ENCODE data around the gene MGAT4A. TPM values are rescaled to one million over a fixed set of nuclear protein-coding genes. Genes with fewer than 3 reads are reported as not detected.

MGAT4A gene
- total RNA-seq, 1 donor from 2014 or later: 1.7 TPM

DNA sequence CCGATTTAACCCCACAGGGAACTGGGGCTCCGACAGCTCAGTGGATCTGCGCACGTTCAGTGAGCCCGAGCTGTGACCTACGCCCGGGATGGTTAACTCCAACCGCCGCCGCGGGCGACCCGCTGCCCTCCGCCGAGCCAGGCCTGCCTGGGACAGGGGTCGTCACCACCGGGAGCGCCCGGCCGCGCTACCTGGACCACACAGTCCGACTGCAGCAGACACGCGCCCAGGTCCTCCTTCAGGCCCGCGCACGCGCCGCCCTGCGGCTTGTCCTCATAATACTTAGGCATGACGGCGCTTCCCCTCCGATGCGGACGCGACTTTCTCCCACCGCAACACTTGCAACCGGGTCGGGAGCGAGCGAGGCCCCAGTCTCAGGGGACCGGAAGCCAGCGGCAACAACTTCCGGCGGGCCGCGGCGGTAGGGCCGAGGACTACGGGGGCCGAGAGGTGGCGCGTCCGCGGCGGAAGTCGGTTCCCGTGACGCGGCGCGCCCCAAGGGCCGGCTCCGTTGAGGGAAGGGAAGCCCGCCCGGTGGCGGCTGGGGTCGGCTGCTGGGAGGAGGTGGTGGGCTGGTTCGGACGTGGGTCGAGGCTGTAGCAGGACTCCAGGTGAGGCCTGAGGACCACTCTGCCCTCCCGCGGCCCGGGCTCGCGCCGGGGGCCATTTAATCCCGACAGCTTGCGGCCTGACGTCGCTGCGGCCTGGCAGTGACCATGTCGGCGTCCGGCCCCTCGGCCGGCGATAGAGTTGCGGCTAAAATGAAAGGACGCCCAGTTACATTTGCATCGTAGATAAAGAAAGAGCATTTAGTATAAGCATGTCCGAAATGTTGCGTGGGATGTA lies 122.6 kb downstream of the MGAT4A start, which contains the start of the genes COA5 and UNC50:
Gene COA5 (minus strand): TSS at position 397 of the 846 bp plus-strand sequence. CDS start 107 bp downstream, at position 290.
Gene UNC50 (plus strand): TSS at position 474 of the 846 bp plus-strand sequence. CDS start 1,171 bp downstream, outside the sequence.
- peak; percentile 90 for DNase-seq (ENCODE audit: low read depth)
- Mint-ChIP-seq H3K4me3 (ENCODE audit: unreplicated experiment) (peak within 1 kb of the TSS; percentile 90), H3K27me3 (ENCODE audit: low read depth, unreplicated experiment) (no peaks in the 10 kb centered on the region), H3K27ac (ENCODE audit: unreplicated experiment) (peak within 1 kb of the TSS; percentile 93), H3K36me3 (ENCODE audit: low read depth, unreplicated experiment) (peaks cover 4% of the 10 kb centered on the region), H3K4me1 (ENCODE audit: low read depth, unreplicated experiment) (peaks cover 29% of the 10 kb centered on the region), H3K9me3 (ENCODE audit: unreplicated experiment) (no peaks in the 10 kb centered on the region)
- FAIRE-seq: no peak
- TF ChIP-seq EZH2 (IDR thresholded peaks at IDR 0.05; ENCODE audit: insufficient read depth, low read length): no peak
- TF ChIP-seq, protein P1, sequence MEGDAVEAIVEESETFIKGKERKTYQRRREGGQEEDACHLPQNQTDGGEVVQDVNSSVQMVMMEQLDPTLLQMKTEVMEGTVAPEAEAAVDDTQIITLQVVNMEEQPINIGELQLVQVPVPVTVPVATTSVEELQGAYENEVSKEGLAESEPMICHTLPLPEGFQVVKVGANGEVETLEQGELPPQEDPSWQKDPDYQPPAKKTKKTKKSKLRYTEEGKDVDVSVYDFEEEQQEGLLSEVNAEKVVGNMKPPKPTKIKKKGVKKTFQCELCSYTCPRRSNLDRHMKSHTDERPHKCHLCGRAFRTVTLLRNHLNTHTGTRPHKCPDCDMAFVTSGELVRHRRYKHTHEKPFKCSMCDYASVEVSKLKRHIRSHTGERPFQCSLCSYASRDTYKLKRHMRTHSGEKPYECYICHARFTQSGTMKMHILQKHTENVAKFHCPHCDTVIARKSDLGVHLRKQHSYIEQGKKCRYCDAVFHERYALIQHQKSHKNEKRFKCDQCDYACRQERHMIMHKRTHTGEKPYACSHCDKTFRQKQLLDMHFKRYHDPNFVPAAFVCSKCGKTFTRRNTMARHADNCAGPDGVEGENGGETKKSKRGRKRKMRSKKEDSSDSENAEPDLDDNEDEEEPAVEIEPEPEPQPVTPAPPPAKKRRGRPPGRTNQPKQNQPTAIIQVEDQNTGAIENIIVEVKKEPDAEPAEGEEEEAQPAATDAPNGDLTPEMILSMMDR (IDR thresholded peaks at IDR 0.05; ENCODE audit: insufficient read depth, low read depth, low read length): no peak
- Histone ChIP-seq H3K4me2 (ENCODE audit: low read length) (peak within 1 kb of the TSS; percentile 89), H3K9me3 (ENCODE audit: insufficient read depth, low read depth, low read length) (no peaks in the 10 kb centered on the region), H3K27ac (ENCODE audit: low read depth, low read length) (peak within 1 kb of the TSS; percentile 97), H2AFZ (ENCODE audit: low read depth, low read length) (peak within 1 kb of the TSS; percentile 95), H3K9ac (ENCODE audit: low read length) (peak within 1 kb of the TSS; percentile 96), H3K4me1 (ENCODE audit: insufficient read depth, low read length) (peaks cover 24% of the 10 kb centered on the region), H3K36me3 (ENCODE audit: insufficient read depth, low read length) (peaks cover 9% of the 10 kb centered on the region), H3K79me2 (ENCODE audit: insufficient read depth, low read length) (peaks cover 73% of the 10 kb centered on the region), H3K27me3 (ENCODE audit: insufficient read depth, low read length) (no peaks in the 10 kb centered on the region), H4K20me1 (ENCODE audit: insufficient read depth, low read length) (peaks cover 19% of the 10 kb centered on the region), H3K4me3 (ENCODE audit: insufficient read depth, low read depth, low read length) (peak within 1 kb of the TSS; percentile 92)

DNA sequence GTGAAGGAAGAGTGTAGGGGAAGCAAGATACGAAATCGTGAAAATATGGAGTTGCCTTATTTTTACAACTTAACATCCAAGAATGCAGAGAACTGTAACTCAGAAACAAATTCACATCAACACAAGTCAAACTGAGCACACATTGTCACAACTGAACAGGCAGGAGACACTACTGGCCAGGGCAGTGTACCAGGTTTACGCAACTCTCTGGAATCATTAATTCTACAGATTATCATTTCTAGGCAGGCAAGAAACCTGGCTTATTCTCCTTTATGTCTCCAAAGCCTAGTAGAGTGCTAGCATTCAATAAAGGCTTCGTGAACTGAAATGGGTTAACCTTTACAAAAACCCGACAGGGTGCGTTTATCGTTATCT lies 123.2 kb downstream of the MGAT4A start:
- DNase-seq (ENCODE audit: low read depth) (no peak), FAIRE-seq (no peak)
- no peaks in the 10 kb centered on the region for H3K27me3 ChIP-seq (ENCODE audit: insufficient read depth, low read length)
- peaks cover 9% of the 10 kb centered on the region for H3K36me3 ChIP-seq (ENCODE audit: insufficient read depth, low read length)
- Mint-ChIP-seq H3K27me3 (ENCODE audit: low read depth, unreplicated experiment) (no peaks in the 10 kb centered on the region), H3K36me3 (ENCODE audit: low read depth, unreplicated experiment) (peaks cover 4% of the 10 kb centered on the region), H3K4me1 (ENCODE audit: low read depth, unreplicated experiment) (peaks cover 29% of the 10 kb centered on the region), H3K4me3 (ENCODE audit: unreplicated experiment) (peak overlapping the region; percentile 90), H3K27ac (ENCODE audit: unreplicated experiment) (peak overlapping the region; percentile 21), H3K9me3 (ENCODE audit: unreplicated experiment) (no peaks in the 10 kb centered on the region)
- H3K4me1 ChIP-seq (ENCODE audit: insufficient read depth, low read length): peaks cover 24% of the 10 kb centered on the region
- H3K27ac ChIP-seq (ENCODE audit: low read depth, low read length): peak overlapping the region; percentile 97
- peaks cover 72% of the 10 kb centered on the region for H3K79me2 ChIP-seq (ENCODE audit: insufficient read depth, low read length)
- peak overlapping the region; percentile 89 for H3K4me2 ChIP-seq (ENCODE audit: low read length)
- peak overlapping the region; percentile 92 for H3K4me3 ChIP-seq (ENCODE audit: insufficient read depth, low read depth, low read length)
- no peaks in the 10 kb centered on the region for H3K9me3 ChIP-seq (ENCODE audit: insufficient read depth, low read depth, low read length)
- H3K9ac ChIP-seq (ENCODE audit: low read length): peak overlapping the region; percentile 96
- peaks cover 19% of the 10 kb centered on the region for H4K20me1 ChIP-seq (ENCODE audit: insufficient read depth, low read length)
- H2AFZ ChIP-seq (ENCODE audit: low read depth, low read length): peak overlapping the region; percentile 95
- TF ChIP-seq EZH2 (IDR thresholded peaks at IDR 0.05; ENCODE audit: insufficient read depth, low read length): no peak
- TF ChIP-seq, protein P1 (IDR thresholded peaks at IDR 0.05; ENCODE audit: insufficient read depth, low read depth, low read length): no peak

Measured in astrocyte (in vitro differentiated cells and primary cell).